ENCODE data around the gene TRIO.

TRIO gene

DNA sequence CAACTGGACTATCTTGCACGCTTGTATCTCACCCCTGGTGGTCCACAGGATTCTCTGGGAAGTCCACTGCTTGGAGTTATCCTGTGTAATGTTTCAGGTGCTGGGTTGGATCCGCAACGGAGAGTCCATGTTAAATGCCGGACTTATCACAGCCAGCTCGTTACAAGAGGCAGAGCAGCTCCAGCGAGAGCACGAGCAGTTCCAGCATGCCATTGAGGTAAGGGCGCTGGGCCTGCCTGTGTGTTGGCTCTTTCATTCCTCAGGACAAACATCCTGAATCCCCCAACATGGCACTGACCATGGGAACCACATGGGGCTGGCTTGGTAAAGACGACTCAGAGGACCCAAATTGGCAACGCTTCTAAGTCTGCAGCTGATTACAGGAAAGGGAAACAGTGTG lies 223.6 kb downstream of the TRIO start:
- TF ChIP-seq, protein P1, sequence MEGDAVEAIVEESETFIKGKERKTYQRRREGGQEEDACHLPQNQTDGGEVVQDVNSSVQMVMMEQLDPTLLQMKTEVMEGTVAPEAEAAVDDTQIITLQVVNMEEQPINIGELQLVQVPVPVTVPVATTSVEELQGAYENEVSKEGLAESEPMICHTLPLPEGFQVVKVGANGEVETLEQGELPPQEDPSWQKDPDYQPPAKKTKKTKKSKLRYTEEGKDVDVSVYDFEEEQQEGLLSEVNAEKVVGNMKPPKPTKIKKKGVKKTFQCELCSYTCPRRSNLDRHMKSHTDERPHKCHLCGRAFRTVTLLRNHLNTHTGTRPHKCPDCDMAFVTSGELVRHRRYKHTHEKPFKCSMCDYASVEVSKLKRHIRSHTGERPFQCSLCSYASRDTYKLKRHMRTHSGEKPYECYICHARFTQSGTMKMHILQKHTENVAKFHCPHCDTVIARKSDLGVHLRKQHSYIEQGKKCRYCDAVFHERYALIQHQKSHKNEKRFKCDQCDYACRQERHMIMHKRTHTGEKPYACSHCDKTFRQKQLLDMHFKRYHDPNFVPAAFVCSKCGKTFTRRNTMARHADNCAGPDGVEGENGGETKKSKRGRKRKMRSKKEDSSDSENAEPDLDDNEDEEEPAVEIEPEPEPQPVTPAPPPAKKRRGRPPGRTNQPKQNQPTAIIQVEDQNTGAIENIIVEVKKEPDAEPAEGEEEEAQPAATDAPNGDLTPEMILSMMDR (IDR thresholded peaks at IDR 0.05; ENCODE audit: insufficient read depth, missing control alignments): no peak

DNA sequence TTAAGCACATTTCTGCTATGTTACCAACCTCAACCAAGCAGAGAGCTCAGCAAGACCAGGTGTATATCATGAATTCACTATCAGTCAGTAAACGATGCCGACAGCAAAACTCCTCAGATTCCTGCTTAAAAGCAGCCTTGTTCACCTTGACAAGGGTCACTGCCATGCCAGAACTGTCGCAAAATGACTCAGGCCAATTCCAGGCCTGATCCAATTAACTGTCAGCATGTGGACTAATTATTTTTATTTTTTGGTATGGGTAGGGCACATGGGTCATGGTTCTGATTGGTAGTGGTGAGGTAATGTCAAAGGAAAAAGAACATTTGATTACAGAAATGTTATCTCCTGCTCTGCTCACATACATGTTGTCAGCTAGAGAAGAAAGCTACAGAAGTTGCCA lies 224.2 kb downstream of the TRIO start:
- FAIRE-seq: no peak
- DNase-seq (ENCODE audit: insufficient read length, low spot score): no peak
- TF ChIP-seq, protein P1 (IDR thresholded peaks at IDR 0.05; ENCODE audit: insufficient read depth, missing control alignments): no peak

More for the DNA sequence above, 223.6 kb downstream of the TRIO start:
- DNase-seq (ENCODE audit: insufficient read length, low spot score) (no peak), FAIRE-seq (no peak)

DNA sequence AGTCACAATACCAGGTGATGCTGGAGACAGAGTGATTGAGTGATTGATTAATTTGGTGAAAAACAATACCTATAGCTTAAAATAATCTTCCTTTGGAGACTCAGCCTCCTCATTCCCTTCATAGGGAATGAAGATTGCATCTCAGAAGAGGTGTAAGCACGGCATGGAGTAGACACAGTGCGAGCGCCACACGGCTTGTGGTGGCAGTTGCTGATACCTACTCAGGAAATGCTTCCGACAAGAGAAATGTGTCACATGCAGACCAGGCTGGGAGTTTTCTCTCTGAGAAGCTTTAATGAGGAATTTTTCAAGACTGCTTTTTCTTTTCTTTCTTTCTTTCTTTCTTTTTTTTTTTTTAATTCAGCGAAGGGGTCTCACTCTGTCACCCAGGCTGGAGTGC lies 226.6 kb downstream of the TRIO start:
- DNase-seq (ENCODE audit: insufficient read length, low spot score) (no peak), FAIRE-seq (no peak)
- TF ChIP-seq, protein P1 (IDR thresholded peaks at IDR 0.05; ENCODE audit: insufficient read depth, missing control alignments): no peak

DNA sequence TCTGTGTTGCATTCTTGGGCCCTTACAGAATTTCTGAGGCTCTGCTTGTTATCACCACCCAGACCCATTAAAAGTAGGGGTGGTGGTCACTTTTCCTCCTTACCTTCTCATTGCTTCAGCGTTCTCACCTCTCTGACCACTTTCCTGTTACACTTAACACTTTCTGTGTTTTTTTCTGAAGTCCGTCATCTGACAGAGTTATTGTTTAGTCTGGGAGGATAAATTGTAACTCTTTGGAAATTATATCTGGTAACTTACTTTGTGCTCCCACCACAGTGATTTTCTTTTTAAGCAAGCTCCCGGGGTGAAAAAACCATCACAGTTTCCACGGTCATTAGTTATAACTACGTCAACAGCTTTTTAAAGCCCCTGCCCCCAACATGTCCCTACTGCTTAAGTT lies 227.2 kb downstream of the TRIO start:
- FAIRE-seq: no peak
- TF ChIP-seq, protein P1 (IDR thresholded peaks at IDR 0.05; ENCODE audit: insufficient read depth, missing control alignments): no peak
- no peak for DNase-seq (ENCODE audit: insufficient read length, low spot score)

DNA sequence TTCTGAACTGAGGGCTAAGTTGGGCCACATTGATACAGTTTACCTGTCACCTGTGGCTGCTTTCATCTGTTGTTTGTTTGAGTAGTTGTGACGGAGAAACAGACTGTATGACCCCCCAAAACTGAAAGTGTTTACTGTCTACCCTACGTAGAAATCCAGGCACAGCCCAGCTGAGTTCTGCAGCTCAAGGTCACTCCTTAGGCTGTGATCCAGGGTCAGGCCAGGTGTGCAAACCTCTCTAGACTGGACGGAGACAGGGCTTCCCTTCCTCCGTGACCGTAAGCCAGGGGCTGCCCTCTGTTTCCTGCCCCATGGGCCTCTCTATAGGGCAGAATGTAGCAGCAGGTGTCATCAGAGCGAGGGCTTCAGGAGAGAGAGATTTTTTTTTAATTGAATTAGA lies 230.5 kb downstream of the TRIO start:
- FAIRE-seq: no peak
- TF ChIP-seq, protein P1 (IDR thresholded peaks at IDR 0.05; ENCODE audit: insufficient read depth, missing control alignments): no peak
- no peak for DNase-seq (ENCODE audit: insufficient read length, low spot score)

DNA sequence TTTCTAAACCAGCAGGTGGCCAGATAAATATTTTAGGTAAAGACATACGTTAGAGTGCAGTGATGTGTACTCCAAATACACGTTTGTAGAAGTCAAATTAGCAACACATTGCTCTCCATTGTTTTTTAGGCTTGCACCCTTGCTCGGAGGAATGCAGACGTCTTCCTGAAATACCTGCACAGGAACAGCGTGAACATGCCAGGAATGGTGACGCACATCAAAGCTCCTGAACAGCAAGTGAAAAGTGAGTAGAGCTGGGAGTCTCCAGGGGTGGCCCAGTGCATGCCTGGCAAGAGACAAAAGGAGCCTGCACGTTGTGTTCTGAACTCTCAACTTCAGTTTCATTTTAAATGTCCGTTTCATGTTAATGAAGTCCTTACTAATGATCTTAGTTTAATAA lies 231.0 kb downstream of the TRIO start:
- DNase-seq (ENCODE audit: insufficient read length, low spot score) (no peak), FAIRE-seq (no peak)
- TF ChIP-seq, protein P1 (IDR thresholded peaks at IDR 0.05; ENCODE audit: insufficient read depth, missing control alignments): no peak

DNA sequence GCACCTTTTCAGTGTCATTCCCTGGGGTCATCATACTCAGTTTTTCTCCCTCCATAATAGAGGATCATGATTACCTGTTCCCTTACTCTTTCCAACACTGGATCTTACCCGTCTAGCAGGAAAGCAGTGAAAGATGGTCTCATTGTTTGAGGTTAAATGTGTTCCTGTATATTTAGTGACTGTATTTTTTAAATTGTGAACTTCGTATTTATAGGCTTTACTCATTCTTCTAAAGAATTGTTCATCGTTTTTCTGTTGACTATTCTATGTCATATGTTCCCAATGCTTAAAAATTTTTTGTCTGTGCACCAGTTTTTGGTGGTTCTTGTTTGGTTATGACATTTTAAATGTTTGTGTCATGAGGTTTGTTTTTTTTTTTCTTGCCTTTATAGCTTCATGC lies 233.6 kb downstream of the TRIO start:
- TF ChIP-seq, protein P1 (IDR thresholded peaks at IDR 0.05; ENCODE audit: insufficient read depth, missing control alignments): no peak
- FAIRE-seq (no peak), DNase-seq (ENCODE audit: insufficient read length, low spot score) (no peak)

Measured in D721Med (cell line).